ENCODE measurements around the gene SKOR1.

SKOR1 gene

DNA sequence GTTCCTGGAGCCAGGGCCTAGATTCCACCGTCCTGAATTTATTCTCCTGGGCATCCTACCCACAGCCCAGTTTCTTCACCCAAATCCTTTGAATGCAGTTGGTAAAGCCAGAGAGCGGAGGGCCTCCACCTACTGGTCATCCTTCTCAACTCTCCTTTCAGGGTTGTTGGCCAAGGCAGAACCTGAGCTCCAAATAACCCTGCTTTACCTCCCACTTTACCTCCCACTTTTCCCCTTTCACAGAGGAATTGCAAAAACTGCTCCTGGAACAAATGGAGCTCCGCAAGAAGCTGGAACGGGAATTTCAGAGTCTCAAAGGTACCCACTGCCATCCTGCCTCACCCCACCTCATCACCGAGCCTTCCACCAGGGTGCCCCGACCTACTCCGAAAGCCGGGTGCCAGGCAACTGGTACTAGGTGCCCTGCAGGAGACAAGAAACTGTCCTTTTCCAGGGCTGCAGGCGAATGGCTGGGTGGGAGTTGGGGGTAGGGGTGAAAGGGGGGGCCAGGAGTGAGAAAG, 6.8 kb downstream of the SKOR1 start:
- H3K27me3 ChIP-seq (ENCODE audit: insufficient read depth, low read depth) = no peaks in the 10 kb centered on the region; the same call in 1 of the 2 replicates
- H2AFZ ChIP-seq (ENCODE audit: low read depth) = no peak overlapping the region
- H3K4me3 ChIP-seq (IDR thresholded peaks at IDR 0.05; ENCODE audit: insufficient read depth, low read depth, low read length) = no peak overlapping the region
- no peaks in the 10 kb centered on the region for H3K36me3 ChIP-seq (ENCODE audit: insufficient read depth)
- TF ChIP-seq CTCF (conservative IDR thresholded peaks at IDR 0.05; ENCODE audit: low read depth, low read length) = 0 out of 2 replicates have a peak, but pooled peaks have one; percentile 22
- peaks cover 13% of the 10 kb centered on the region for H3K4me1 ChIP-seq (ENCODE audit: low read depth, poor library complexity, severe bottlenecking)
- no peaks in the 10 kb centered on the region for H4K20me1 ChIP-seq (ENCODE audit: insufficient read depth)
- H3K9ac ChIP-seq = no peak overlapping the region
- H3K79me2 ChIP-seq (ENCODE audit: insufficient read depth, low read depth) = no peaks in the 10 kb centered on the region
- H3K27ac ChIP-seq = no peak overlapping the region
- no peak overlapping the region for H3K4me2 ChIP-seq

GRCh38 chr15:67832897-67833709, 7.8 kb downstream of the SKOR1 start:
- no peak overlapping the region for H3K9ac ChIP-seq

DNA sequence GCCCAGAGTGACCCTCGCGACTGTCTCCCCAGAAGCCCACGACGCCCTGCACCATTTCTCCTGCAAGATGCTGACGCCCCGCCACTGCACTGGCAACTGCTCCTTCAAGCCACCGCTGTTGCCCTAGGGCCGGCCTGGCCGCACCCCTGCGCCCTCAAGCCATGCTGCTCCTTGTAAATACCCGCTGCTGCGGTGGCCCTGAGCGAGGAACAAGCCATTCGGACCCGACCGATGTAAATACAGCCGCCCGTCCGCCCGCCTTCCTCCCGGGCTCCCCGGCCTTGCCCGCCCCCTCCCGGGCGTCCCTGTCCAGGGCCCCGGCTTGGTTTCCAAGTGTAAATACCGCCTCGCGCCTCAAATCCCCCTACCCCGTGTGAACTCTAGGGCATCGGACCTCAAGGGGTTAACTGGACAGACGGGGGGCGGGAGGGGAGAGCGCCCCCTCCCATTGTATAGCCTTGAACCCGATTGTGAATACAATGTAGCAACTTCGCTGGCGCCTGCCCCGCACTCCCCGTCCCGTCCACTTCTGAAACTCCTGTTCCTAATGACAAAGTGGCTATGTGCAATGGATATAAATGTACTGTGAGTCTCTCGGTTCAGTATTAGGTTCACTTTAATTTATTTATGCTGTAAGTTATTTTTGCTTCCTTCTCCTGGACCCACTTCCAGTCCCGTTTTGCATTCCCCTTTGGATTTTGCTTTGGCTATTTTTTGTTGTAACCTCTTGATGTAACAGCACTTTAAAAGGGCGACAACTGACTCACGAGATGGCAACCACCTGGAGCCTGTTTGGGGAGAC, 8.6 kb downstream of the SKOR1 start:
- H3K36me3 ChIP-seq (ENCODE audit: insufficient read depth) = no peaks in the 10 kb centered on the region
- H3K79me2 ChIP-seq (ENCODE audit: insufficient read depth, low read depth) = no peaks in the 10 kb centered on the region
- H3K9ac ChIP-seq = no peak overlapping the region
- no peak overlapping the region for H3K27ac ChIP-seq
- peaks cover 14% of the 10 kb centered on the region for H3K4me1 ChIP-seq (ENCODE audit: low read depth, poor library complexity, severe bottlenecking)
- TF ChIP-seq CTCF (conservative IDR thresholded peaks at IDR 0.05; ENCODE audit: low read depth, low read length) = peak; percentile 64
- peak overlapping the region; percentile 89 for H3K4me2 ChIP-seq
- H3K4me3 ChIP-seq (IDR thresholded peaks at IDR 0.05; ENCODE audit: insufficient read depth, low read depth, low read length) = no peak overlapping the region
- H4K20me1 ChIP-seq (ENCODE audit: insufficient read depth) = no peaks in the 10 kb centered on the region
- H3K27me3 ChIP-seq (ENCODE audit: insufficient read depth, low read depth) = no peaks in the 10 kb centered on the region; the same call in 1 of the 2 replicates
- peak overlapping the region; percentile 71 for H2AFZ ChIP-seq (ENCODE audit: low read depth)

More at GRCh38 chr15:67832897-67833709, 7.8 kb downstream of the SKOR1 start:
- H3K4me3 ChIP-seq (IDR thresholded peaks at IDR 0.05; ENCODE audit: insufficient read depth, low read depth, low read length) = no peak overlapping the region
- H3K79me2 ChIP-seq (ENCODE audit: insufficient read depth, low read depth) = no peaks in the 10 kb centered on the region
- no peaks in the 10 kb centered on the region for H3K36me3 ChIP-seq (ENCODE audit: insufficient read depth)
- peaks cover 14% of the 10 kb centered on the region for H3K4me1 ChIP-seq (ENCODE audit: low read depth, poor library complexity, severe bottlenecking)
- H3K27ac ChIP-seq = no peak overlapping the region
- H3K4me2 ChIP-seq = peak overlapping the region; percentile 89; the same call in 1 of the 2 replicates
- no peak for TF ChIP-seq CTCF (conservative IDR thresholded peaks at IDR 0.05; ENCODE audit: low read depth, low read length)
- H4K20me1 ChIP-seq (ENCODE audit: insufficient read depth) = no peaks in the 10 kb centered on the region
- peak overlapping the region; percentile 71 for H2AFZ ChIP-seq (ENCODE audit: low read depth)
- no peaks in the 10 kb centered on the region; the same call in 1 of the 2 replicates for H3K27me3 ChIP-seq (ENCODE audit: insufficient read depth, low read depth)

GRCh38 chr15:67834581-67835296, 9.4 kb downstream of the SKOR1 start:
- Histone ChIP-seq H4K20me1 (ENCODE audit: insufficient read depth) (no peaks in the 10 kb centered on the region), H2AFZ (ENCODE audit: low read depth) (peak overlapping the region; percentile 76; the same call in 1 of the 2 replicates), H3K36me3 (ENCODE audit: insufficient read depth) (no peaks in the 10 kb centered on the region), H3K4me1 (ENCODE audit: low read depth, poor library complexity, severe bottlenecking) (peaks cover 19% of the 10 kb centered on the region), H3K27ac (no peak overlapping the region), H3K4me3 (IDR thresholded peaks at IDR 0.05; ENCODE audit: insufficient read depth, low read depth, low read length) (no peak overlapping the region), H3K4me2 (peak overlapping the region; percentile 68), H3K27me3 (ENCODE audit: insufficient read depth, low read depth) (no peaks in the 10 kb centered on the region; the same call in 1 of the 2 replicates), H3K9ac (peak overlapping the region; percentile 22; the same call in 1 of the 2 replicates), H3K79me2 (ENCODE audit: insufficient read depth, low read depth) (no peaks in the 10 kb centered on the region)
- no peak for TF ChIP-seq CTCF (conservative IDR thresholded peaks at IDR 0.05; ENCODE audit: low read depth, low read length)

Data from KMS-11 (cell line).